ENCODE results near the gene TMEM121B.

TMEM121B gene

GRCh38 chr22:17101475-17102296 lies 19.5 kb downstream of the TMEM121B start:
- peak in 9 of 42 donors; percentile 2 to 69 (median 37) for DNase-seq
- intact Hi-C loops (cut with DNase I): no loop called here

- intact Hi-C loops (cut with DNase I): no loop called here
- no peak for DNase-seq
These were observed 20.5 kb downstream of the TMEM121B start for GRCh38 chr22:17100621-17101020.

- intact Hi-C loops (cut with DNase I): no loop called here
These were observed 22.8 kb downstream of the TMEM121B start for GRCh38 chr22:17098379-17098819.

GRCh38 chr22:17097701-17098100 lies 23.5 kb downstream of the TMEM121B start:
- intact Hi-C loops (cut with DNase I): no loop called here
- DNase-seq: peak in 2 of 42 donors; percentile 6 to 10

More at GRCh38 chr22:17098379-17098819, 22.8 kb downstream of the TMEM121B start:
- peak in 3 of 42 donors; percentile 16 to 57 (median 37) for DNase-seq

- intact Hi-C loops (cut with DNase I): no loop called here
- DNase-seq: peak in 8 of 42 donors; percentile 14 to 67 (median 47)
These were observed 24.1 kb downstream of the TMEM121B start for GRCh38 chr22:17097062-17097461.

- intact Hi-C loops (cut with DNase I): no loop called here
- DNase-seq: peak in 1 of 42 donors; percentile 7
These were observed 25.1 kb downstream of the TMEM121B start for GRCh38 chr22:17096071-17096470.

GRCh38 chr22:17095538-17095937 lies 25.6 kb downstream of the TMEM121B start:
- intact Hi-C loops (cut with DNase I): no loop called here
- peak in 4 of 42 donors; percentile 10 to 33 (median 22) for DNase-seq

- intact Hi-C loops (cut with DNase I): no loop called here
- DNase-seq: peak in 3 of 42 donors; percentile 11 to 20 (median 12)
These were observed 28.1 kb downstream of the TMEM121B start for GRCh38 chr22:17093081-17093480.

GRCh38 chr22:17091851-17092250 lies 29.3 kb downstream of the TMEM121B start:
- intact Hi-C loops (cut with DNase I): no loop called here
- peak in 4 of 42 donors; percentile 10 to 29 (median 19) for DNase-seq

- DNase-seq: no peak
- intact Hi-C loops (cut with DNase I): no loop called here
These were observed 30.6 kb downstream of the TMEM121B start for GRCh38 chr22:17090550-17090949.

- intact Hi-C loops (cut with DNase I): no loop called here
- DNase-seq: peak in 4 of 42 donors; percentile 7 to 38 (median 28)
These were observed 33.5 kb downstream of the TMEM121B start for GRCh38 chr22:17087498-17088131.

GRCh38 chr22:17086788-17087497 lies 34.2 kb downstream of the TMEM121B start:
- intact Hi-C loops (cut with DNase I): no loop called here
- DNase-seq: peak in 21 of 42 donors; percentile 17 to 74 (median 48)

- intact Hi-C loops (cut with DNase I): no loop called here
These were observed 34.9 kb downstream of the TMEM121B start for GRCh38 chr22:17086296-17086695.

GRCh38 chr22:17085277-17086181 lies 35.6 kb downstream of the TMEM121B start:
- intact Hi-C loops (cut with DNase I): no loop called here
- peak in 23 of 42 donors; percentile 14 to 67 (median 50) for DNase-seq

More at GRCh38 chr22:17086296-17086695, 34.9 kb downstream of the TMEM121B start:
- DNase-seq: peak in 7 of 42 donors; percentile 17 to 53 (median 46)

GRCh38 chr22:17084554-17085276 lies 36.4 kb downstream of the TMEM121B start, which contains the start of gene IL17RA:
TSS of gene IL17RA (plus strand) at chr22:17085000. CDS start at chr22:17085092, 92 bp downstream.
- intact Hi-C loops (cut with DNase I): no loop called here
- peak; percentile 61 to 92 (median 85) for DNase-seq

GRCh38 chr22:17083811-17084441 lies 37.2 kb downstream of the TMEM121B start:
- intact Hi-C loops (cut with DNase I): no loop called here
- DNase-seq: peak in 4 of 42 donors; percentile 15 to 49 (median 36)

GRCh38 chr22:17083255-17083654 lies 37.9 kb downstream of the TMEM121B start:
- intact Hi-C loops (cut with DNase I): no loop called here
- peak in 35 of 42 donors; percentile 14 to 90 (median 64) for DNase-seq

All from head of caudate nucleus (tissue), 42 donors.